Nephron (organoid): Measurements from ENCODE around the gene AGAP3.

Source experiments
- H3K27ac Mint-ChIP-seq, 3 experiments: 2 replicates each; pipeline ENCODE4 v1.8.0; 2020; ENCODE audit warnings: mixed read lengths in 3 of 3, mild to moderate bottlenecking in 2 of 3, moderate library complexity in 1 of 3
- H3K27me3 Mint-ChIP-seq: 2 replicates; pipeline ENCODE4 v1.8.0; 2021; ENCODE audit warnings: low read depth, mild to moderate bottlenecking, moderate library complexity, mixed read lengths
- H3K36me3 Mint-ChIP-seq: 2 replicates; pipeline ENCODE4 v1.8.0; 2020; ENCODE audit warnings: low read depth, mixed read lengths
- H3K4me1 Mint-ChIP-seq: 2 replicates; pipeline ENCODE4 v1.8.0; 2020; ENCODE audit warnings: mixed read lengths
- H3K4me3 Mint-ChIP-seq, 3 experiments: 2 replicates each; pipeline ENCODE4 v1.8.0; 2020; ENCODE audit warnings: mild to moderate bottlenecking in 3 of 3, mixed read lengths in 3 of 3, moderate library complexity in 2 of 3
- H3K9me3 Mint-ChIP-seq: 2 replicates; pipeline ENCODE4 v1.8.0; 2020; ENCODE audit warnings: mixed read lengths
- CTCF ChIP-seq, 3 experiments: fragments of 200-600 bp; sonication (generic); IDR thresholded peaks; one replicate each; pipeline ENCODE4 v1.5.0; 2021; ENCODE audit warnings: antibody characterized with exemption in 3 of 3; ENCODE audit not compliant: unreplicated experiment in 3 of 3

Gene AGAP3

GRCh38 chr7:151175793-151176311 lies 89.6 kb downstream of the AGAP3 start:
- TF ChIP-seq CTCF (IDR thresholded peaks at IDR 0.05; ENCODE audit: unreplicated experiment in 3 of 3), result no peak
- Mint-ChIP-seq H3K4me3 (no peak overlapping the region), H3K36me3 (no peaks in the 10 kb centered on the region), H3K4me1 (no peaks in the 10 kb centered on the region), H3K27me3 (peaks cover 82% of the 10 kb centered on the region), H3K27ac (no peak overlapping the region), H3K9me3 (peaks cover 8% of the 10 kb centered on the region)

DNA sequence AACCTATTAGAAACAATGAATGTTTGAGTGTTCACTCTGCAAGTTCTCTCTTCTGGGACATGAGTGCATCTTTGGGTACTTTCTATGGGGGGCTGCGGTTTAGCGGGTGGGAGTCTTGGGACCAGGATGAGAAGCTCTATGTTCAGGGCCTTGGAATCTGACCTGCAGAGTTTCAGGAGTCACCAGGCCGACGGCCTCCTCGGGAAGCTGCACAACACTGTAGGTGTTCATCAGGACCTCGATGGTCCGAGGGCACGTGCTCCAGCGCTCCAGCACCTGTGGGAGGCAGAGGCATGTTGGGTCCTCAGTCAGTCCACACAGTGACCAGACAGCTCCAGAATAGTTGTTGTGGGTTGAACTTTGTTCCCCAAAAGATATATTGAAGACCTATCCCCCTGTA lies 90.1 kb downstream of the AGAP3 start:
- Mint-ChIP-seq H3K9me3 (peaks cover 8% of the 10 kb centered on the region), H3K36me3 (no peaks in the 10 kb centered on the region), H3K4me3 (no peak overlapping the region), H3K4me1 (no peaks in the 10 kb centered on the region), H3K27me3 (peaks cover 77% of the 10 kb centered on the region), H3K27ac (no peak overlapping the region)
- no peak for TF ChIP-seq CTCF (IDR thresholded peaks at IDR 0.05; ENCODE audit: unreplicated experiment in 3 of 3)

GRCh38 chr7:151177310-151177709 lies 91.0 kb downstream of the AGAP3 start:
- TF ChIP-seq CTCF (IDR thresholded peaks at IDR 0.05; ENCODE audit: unreplicated experiment in 3 of 3), result no peak
- peaks cover 72% of the 10 kb centered on the region for H3K27me3 Mint-ChIP-seq
- H3K36me3 Mint-ChIP-seq, result no peaks in the 10 kb centered on the region
- no peak overlapping the region for H3K27ac Mint-ChIP-seq
- no peaks in the 10 kb centered on the region for H3K4me1 Mint-ChIP-seq
- no peak overlapping the region for H3K4me3 Mint-ChIP-seq
- H3K9me3 Mint-ChIP-seq, result peaks cover 6% of the 10 kb centered on the region

GRCh38 chr7:151178236-151178635 lies 92.0 kb downstream of the AGAP3 start:
- Mint-ChIP-seq H3K4me3 (no peak overlapping the region), H3K4me1 (no peaks in the 10 kb centered on the region), H3K9me3 (no peaks in the 10 kb centered on the region), H3K36me3 (no peaks in the 10 kb centered on the region), H3K27ac (no peak overlapping the region), H3K27me3 (peaks cover 63% of the 10 kb centered on the region)
- no peak for TF ChIP-seq CTCF (IDR thresholded peaks at IDR 0.05; ENCODE audit: unreplicated experiment in 3 of 3)

GRCh38 chr7:151178831-151179230 lies 92.6 kb downstream of the AGAP3 start:
- Mint-ChIP-seq H3K27me3 (peaks cover 60% of the 10 kb centered on the region), H3K4me1 (no peaks in the 10 kb centered on the region), H3K36me3 (no peaks in the 10 kb centered on the region)

More at GRCh38 chr7:151178831-151179230, 92.6 kb downstream of the AGAP3 start:
- no peak overlapping the region for H3K4me3 Mint-ChIP-seq
- TF ChIP-seq CTCF (IDR thresholded peaks at IDR 0.05; ENCODE audit: unreplicated experiment in 3 of 3), result no peak
- H3K27ac Mint-ChIP-seq, result no peak overlapping the region
- no peaks in the 10 kb centered on the region for H3K9me3 Mint-ChIP-seq
